Measurements from ENCODE around the gene LRRC28. TPM values are rescaled to one million over a fixed set of nuclear protein-coding genes. Genes with fewer than 3 reads are reported as not detected.

The LRRC28 gene
- total RNA-seq, 1 experiment from 2014 or later, result 39.3 TPM

GRCh38 chr15:99409560-99409959, 158.3 kb downstream of the LRRC28 start:
- CTCF ChIA-PET, result interaction anchor here (0.7 to 2.8 kb wide), 3 partner anchors 137 to 295 kb away, joined by 3 to 14 read pairs (median 4); no protein-coding TSS in a partner anchor
- in situ Hi-C loops (cut with HindIII; ENCODE audit: low pct_unique_long_range_greater_than_20kb, low sequenced_read_pairs) (no loop called here), intact Hi-C loops (cut with micrococcal nuclease; ENCODE audit: unreplicated experiment) (loop anchor here (10.0 kb wide), 2 partner anchors 155 to 295 kb away; partner anchors contain the start of gene MEF2A)
- Histone ChIP-seq H3K27me3 (ENCODE audit: control insufficient read depth, insufficient read depth, low read length) (no peaks in the 10 kb centered on the region), H3K4me1 (ENCODE audit: control insufficient read depth, insufficient read depth, low read length) (no peaks in the 10 kb centered on the region), H3K36me3 (ENCODE audit: control insufficient read depth, insufficient read depth, low read length) (no peaks in the 10 kb centered on the region), H3K4me3 (ENCODE audit: low read depth in 2 of 2, low read length in 2 of 2) (no peak overlapping the region), H3K9me3 (ENCODE audit: control insufficient read depth, insufficient read depth, low read depth, low read length) (no peaks in the 10 kb centered on the region), H3K27ac (ENCODE audit: low read length) (no peak overlapping the region)
- no peak for DNase-seq (ENCODE audit: low read depth, low spot score)
- BruUV-seq (replicated peaks), result no TSS peak
- ATAC-seq, result no peak
- POLR2A ChIA-PET, result no interaction called here
- TF ChIP-seq TCF7L2 (IDR thresholded peaks at IDR 0.05; ENCODE audit: low read depth, low read length), result no peak
- TF ChIP-seq SIN3A (IDR thresholded peaks at IDR 0.05; ENCODE audit: borderline replicate concordance, insufficient read depth, low read depth, low read length), result no peak
- TF ChIP-seq, protein P1, sequence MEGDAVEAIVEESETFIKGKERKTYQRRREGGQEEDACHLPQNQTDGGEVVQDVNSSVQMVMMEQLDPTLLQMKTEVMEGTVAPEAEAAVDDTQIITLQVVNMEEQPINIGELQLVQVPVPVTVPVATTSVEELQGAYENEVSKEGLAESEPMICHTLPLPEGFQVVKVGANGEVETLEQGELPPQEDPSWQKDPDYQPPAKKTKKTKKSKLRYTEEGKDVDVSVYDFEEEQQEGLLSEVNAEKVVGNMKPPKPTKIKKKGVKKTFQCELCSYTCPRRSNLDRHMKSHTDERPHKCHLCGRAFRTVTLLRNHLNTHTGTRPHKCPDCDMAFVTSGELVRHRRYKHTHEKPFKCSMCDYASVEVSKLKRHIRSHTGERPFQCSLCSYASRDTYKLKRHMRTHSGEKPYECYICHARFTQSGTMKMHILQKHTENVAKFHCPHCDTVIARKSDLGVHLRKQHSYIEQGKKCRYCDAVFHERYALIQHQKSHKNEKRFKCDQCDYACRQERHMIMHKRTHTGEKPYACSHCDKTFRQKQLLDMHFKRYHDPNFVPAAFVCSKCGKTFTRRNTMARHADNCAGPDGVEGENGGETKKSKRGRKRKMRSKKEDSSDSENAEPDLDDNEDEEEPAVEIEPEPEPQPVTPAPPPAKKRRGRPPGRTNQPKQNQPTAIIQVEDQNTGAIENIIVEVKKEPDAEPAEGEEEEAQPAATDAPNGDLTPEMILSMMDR (IDR thresholded peaks at IDR 0.05), result no peak
- TF ChIP-seq POLR2AphosphoS5 (IDR thresholded peaks at IDR 0.05; ENCODE audit: low read depth, low read length), result no peak
- TF ChIP-seq, protein P2, sequence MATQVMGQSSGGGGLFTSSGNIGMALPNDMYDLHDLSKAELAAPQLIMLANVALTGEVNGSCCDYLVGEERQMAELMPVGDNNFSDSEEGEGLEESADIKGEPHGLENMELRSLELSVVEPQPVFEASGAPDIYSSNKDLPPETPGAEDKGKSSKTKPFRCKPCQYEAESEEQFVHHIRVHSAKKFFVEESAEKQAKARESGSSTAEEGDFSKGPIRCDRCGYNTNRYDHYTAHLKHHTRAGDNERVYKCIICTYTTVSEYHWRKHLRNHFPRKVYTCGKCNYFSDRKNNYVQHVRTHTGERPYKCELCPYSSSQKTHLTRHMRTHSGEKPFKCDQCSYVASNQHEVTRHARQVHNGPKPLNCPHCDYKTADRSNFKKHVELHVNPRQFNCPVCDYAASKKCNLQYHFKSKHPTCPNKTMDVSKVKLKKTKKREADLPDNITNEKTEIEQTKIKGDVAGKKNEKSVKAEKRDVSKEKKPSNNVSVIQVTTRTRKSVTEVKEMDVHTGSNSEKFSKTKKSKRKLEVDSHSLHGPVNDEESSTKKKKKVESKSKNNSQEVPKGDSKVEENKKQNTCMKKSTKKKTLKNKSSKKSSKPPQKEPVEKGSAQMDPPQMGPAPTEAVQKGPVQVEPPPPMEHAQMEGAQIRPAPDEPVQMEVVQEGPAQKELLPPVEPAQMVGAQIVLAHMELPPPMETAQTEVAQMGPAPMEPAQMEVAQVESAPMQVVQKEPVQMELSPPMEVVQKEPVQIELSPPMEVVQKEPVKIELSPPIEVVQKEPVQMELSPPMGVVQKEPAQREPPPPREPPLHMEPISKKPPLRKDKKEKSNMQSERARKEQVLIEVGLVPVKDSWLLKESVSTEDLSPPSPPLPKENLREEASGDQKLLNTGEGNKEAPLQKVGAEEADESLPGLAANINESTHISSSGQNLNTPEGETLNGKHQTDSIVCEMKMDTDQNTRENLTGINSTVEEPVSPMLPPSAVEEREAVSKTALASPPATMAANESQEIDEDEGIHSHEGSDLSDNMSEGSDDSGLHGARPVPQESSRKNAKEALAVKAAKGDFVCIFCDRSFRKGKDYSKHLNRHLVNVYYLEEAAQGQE (IDR thresholded peaks at IDR 0.05; ENCODE audit: insufficient read depth in 1 of 2, low read depth in 2 of 2, low read length in 1 of 2), result no peak

- no TSS peak for BruUV-seq (replicated peaks)
- Histone ChIP-seq H3K36me3 (ENCODE audit: control insufficient read depth, insufficient read depth, low read length) (no peaks in the 10 kb centered on the region), H3K27ac (ENCODE audit: low read length) (no peak overlapping the region), H3K4me3 (ENCODE audit: low read depth in 2 of 2, low read length in 2 of 2) (no peak overlapping the region), H3K27me3 (ENCODE audit: control insufficient read depth, insufficient read depth, low read length) (no peaks in the 10 kb centered on the region), H3K4me1 (ENCODE audit: control insufficient read depth, insufficient read depth, low read length) (no peaks in the 10 kb centered on the region), H3K9me3 (ENCODE audit: control insufficient read depth, insufficient read depth, low read depth, low read length) (no peaks in the 10 kb centered on the region)
- no peak for TF ChIP-seq SIN3A (IDR thresholded peaks at IDR 0.05; ENCODE audit: borderline replicate concordance, insufficient read depth, low read depth, low read length)
- TF ChIP-seq, protein P1 (IDR thresholded peaks at IDR 0.05), result no peak
- TF ChIP-seq POLR2AphosphoS5 (IDR thresholded peaks at IDR 0.05; ENCODE audit: low read depth, low read length), result no peak
- TF ChIP-seq TCF7L2 (IDR thresholded peaks at IDR 0.05; ENCODE audit: low read depth, low read length), result no peak
- TF ChIP-seq, protein P2 (IDR thresholded peaks at IDR 0.05; ENCODE audit: insufficient read depth in 1 of 2, low read depth in 2 of 2, low read length in 1 of 2), result no peak
- ChIA-PET POLR2A (no interaction called here), CTCF (interaction anchor here (0.6 to 2.8 kb wide), 3 partner anchors 123 to 294 kb away, joined by 3 to 14 read pairs (median 4); no protein-coding TSS in a partner anchor)
- DNase-seq (ENCODE audit: low read depth, low spot score), result no peak
- in situ Hi-C loops (cut with HindIII; ENCODE audit: low pct_unique_long_range_greater_than_20kb, low sequenced_read_pairs), result no loop called here
- intact Hi-C loops (cut with micrococcal nuclease; ENCODE audit: unreplicated experiment), result no loop called here
- no peak for ATAC-seq
These were observed 159.2 kb downstream of the LRRC28 start for GRCh38 chr15:99410477-99410876.
